ENCODE measurements around the gene CISD3.
"Not testable (repeated sequence)": the region's sequence is repeated elsewhere in the genome, so short reads cannot be mapped to it uniquely, and the experiment has no call there.

The CISD3 gene

DNA sequence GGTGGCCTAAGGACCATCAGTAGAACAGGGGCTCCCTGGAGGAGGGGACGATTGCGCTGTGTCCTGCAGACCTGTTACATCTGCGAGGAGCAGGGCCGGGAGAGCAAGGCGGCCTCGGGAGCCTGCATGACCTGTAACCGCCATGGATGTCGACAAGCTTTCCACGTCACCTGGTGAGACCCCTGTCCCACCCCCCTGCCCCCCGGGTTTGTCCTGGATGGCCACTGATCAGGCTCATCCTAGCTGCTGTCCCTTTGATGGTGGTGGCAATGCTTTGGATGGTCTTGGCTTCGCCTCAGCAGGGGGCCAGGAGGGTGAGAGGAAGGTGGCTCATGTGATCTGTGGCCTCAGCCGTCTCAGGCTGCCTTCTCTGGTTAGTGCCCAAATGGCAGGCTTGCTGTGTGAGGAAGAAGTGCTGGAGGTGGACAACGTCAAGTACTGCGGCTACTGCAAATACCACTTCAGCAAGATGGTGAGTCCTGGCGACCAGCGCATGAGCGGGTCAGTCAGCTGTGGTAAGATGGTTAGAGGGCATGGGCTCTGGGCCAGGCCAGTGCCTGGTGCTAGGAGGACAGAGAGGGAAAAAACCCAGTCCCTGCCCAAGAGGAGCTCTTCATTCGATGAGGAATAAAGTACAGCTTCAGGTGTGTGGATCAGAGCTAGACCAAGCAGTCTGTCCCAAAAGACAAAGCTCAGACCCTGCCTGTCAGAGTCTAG lies 20.9 kb upstream of the CISD3 start:
- no peak for DNase-seq

DNA sequence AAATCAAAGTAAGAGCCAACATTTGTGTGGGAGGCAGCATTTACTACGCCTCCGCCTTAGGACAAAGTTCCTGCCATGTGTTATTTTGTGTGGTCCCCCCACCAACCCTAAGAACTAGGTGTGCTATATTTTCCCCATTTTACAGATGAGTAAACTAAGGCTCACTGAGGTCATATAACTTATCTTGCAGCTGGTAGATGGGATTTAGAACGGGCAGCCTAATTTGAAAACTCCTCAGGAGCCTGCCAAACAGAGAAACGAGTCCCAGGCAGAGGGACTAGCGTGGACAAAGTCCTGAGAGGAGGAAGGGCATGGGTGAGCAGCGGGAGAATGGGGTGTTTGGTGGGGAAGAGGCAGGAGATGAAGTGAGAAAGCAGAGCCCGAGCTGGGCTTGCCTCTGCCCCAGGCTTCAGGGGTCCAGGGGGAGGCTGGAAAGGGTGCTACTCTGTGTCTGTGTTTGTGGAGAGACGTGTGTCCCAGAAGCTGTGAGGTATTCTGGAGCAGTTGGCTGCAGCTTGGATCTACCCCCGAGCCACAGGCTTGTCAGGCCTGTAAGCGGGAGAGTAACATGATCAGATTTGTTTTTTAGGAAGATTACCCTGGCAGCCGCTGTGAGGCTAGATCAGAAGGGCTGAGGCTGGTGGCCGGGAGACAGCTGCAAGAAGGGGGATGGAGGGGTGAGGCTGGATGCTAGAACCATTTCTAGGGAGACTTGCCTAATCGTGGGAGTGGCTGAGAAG lies 20.1 kb upstream of the CISD3 start:
- DNase-seq, result no peak

DNA sequence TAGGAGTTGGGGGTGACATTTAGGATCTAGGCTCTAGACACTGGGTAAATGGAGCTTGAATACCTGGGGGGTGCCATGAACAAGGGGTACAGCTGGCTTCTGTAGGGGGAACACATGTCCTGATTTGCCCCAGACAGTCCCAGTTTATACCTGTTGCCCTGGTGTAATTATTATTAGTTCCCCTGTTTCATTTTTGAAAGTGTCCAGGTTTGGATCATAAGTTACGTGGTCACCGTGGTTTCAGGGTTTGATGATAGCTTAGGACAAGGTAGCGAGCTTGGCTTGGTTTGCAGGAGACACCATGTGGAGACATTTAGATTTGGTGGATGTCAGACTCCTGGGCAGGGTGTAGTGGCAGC lies 19.6 kb upstream of the CISD3 start:
- DNase-seq, result no peak

DNA sequence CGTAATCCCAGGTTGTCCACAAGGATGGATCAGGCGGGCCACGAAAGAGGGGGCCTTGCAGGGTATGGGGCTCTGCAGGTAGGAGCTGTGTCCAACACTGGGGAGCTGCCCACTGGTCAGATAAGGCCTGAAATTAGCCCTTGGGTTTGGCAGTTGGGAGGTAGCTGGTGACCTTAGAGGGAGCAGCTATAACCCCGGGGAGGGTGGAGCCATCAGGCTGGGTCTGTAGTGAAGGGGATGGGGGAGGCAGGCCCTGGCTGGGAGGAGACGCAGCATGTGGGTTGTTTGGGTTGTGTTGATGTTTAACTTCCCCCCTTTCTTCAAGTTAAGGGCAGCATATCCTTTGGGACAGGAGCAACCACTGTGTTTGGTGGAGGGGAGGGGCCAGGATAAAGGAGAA lies 19.2 kb upstream of the CISD3 start:
- no peak for DNase-seq

DNA sequence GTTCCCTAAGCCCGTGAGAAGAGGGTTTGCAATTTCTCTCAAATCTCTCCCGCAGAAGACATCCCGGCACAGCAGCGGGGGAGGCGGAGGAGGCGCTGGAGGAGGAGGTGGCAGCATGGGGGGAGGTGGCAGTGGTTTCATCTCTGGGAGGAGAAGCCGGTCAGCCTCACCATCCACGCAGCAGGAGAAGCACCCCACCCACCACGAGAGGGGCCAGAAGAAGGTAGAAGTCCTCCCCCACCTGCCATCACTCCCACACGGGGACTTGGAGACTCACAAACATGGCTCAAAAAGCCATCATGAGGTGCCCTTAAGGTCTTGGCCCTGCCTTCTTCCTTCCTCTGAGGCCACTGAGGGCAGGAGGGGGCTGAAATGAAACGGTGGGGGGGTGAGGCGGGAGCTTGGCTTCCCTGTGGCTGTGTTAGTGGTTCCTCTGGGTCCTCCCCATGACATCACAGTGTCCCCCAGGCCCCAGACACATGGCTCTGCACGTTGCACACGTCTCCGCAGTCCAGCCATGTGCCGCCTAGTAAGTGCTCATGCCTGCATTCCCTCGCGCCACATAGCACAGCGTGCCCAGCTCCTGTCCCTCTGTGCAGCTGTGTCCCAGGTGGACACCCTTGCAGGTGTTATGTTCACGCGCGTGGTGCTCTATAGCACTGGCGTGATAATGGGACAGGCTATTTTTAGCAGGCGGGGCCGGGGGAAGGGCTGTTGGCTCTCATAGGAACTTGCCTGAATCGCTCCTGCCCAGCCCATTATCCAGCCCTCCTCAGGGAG lies 18.2 kb upstream of the CISD3 start:
- no peak for DNase-seq

DNA sequence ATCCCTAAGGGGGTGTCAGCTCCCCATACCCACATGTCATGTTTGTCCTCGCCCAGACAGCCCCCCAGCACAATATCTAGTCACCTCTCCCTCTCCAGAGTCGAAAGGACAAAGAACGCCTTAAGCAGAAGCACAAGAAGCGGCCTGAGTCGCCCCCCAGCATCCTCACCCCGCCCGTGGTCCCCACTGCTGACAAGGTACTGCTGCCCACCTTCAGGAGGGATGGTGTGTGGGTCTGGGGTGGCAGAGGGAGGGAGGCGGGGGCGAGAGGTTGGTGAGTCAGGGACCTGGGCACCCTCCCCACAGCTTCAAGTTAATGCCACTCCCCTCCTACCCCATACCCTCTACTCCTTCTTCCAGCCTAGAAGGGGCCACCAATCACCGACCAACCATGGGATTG lies 17.5 kb upstream of the CISD3 start:
- no peak for DNase-seq

DNA sequence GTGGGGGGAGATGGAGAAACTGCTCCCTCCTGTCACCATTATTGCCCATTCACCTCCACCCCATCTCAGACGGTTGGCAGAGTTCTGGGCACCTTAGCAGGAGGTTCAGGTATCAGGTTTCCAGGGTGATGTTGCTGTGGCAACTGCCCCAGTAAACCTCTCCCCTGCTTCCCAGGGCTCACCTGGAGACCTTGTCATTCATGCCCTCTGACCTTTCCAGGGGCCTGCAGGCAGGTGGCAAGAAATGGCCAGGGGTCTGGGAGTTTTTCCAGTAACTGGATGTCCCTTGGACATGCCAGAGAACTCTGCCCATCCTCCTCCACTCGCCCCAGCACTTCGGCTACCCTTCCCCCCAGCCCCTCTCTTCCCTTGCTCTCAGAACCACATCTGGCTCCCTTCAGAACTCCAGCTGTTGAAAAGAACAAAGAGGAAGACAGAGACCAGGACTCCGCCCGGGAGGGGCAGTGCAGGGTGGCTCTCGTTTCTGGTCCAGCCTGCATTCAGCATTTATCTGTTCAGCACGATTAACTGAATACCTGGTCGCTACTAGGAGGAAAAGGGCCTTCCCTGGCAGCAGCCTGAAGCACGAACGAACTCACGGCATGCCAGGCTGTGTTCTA lies 16.6 kb upstream of the CISD3 start:
- DNase-seq, result no peak

DNA sequence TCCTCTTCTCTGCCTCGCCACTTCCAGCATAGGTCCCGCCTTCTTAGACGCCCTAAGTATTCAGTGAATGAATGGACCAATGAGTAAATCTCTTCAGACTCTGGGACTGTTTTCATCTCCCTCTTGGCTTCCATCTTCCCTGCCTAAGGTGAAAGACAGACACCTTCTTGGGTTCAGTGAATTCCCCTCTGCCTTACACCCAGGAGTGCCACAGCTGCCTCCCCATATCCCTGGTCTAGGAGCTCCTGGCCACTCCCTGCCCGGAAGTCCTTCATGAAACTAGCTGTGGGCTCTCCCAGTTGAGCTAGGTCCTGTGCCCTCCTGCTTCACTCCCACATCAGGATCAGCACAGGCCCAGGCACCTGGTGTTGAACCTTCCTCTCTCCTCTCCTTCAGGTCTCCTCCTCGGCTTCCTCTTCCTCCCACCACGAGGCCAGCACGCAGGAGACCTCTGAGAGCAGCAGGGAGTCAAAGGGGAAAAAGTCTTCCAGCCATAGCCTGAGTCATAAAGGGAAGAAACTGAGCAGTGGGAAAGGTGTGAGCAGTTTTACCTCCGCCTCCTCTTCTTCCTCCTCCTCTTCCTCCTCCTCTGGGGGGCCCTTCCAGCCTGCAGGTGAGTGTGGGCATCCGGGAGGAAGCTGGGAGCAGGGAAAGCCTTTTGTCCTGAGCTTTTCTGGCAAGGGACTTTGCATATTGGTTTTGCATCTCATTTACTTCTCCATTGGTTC lies 14.8 kb upstream of the CISD3 start:
- DNase-seq, result no peak

DNA sequence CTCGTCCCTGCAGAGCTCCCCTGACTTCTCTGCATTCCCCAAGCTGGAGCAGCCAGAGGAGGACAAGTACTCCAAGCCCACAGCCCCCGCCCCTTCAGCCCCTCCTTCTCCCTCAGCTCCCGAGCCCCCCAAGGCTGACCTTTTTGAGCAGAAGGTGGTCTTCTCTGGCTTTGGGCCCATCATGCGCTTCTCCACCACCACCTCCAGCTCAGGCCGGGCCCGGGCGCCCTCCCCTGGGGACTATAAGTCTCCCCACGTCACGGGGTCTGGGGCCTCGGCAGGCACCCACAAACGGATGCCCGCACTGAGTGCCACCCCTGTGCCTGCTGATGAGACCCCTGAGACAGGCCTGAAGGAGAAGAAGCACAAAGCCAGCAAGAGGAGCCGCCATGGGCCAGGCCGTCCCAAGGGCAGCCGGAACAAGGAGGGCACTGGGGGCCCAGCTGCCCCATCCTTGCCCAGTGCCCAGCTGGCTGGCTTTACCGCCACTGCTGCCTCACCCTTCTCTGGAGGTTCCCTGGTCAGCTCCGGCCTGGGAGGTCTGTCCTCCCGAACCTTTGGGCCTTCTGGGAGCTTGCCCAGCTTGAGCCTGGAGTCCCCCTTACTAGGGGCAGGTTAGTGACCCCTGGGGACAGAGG lies 13.7 kb upstream of the CISD3 start:
- DNase-seq, result no peak

DNA sequence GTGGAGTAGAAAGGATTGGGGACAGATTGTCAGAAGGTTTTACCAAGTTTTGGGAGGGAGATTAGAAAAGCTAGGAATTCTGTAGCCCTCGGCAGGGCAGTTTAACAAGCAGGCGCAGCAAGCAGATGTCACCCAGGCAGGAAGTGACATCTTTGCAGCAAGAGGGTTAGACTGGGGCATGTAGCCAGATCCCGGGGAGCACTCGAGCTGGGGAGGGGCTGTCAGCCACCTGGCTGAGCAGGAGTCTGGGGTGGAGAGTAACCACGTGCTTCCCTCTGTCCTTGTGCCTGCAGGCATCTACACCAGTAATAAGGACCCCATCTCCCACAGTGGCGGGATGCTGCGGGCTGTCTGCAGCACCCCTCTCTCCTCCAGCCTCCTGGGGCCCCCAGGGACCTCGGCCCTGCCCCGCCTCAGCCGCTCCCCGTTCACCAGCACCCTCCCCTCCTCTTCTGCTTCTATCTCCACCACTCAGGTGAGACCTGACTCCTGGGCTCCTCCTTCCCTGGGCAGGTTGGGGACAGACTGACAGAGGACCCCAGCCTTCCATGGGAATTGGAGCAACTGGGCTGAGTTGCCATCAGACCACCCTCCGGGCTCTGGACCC lies 12.9 kb upstream of the CISD3 start:
- no peak for DNase-seq

DNA sequence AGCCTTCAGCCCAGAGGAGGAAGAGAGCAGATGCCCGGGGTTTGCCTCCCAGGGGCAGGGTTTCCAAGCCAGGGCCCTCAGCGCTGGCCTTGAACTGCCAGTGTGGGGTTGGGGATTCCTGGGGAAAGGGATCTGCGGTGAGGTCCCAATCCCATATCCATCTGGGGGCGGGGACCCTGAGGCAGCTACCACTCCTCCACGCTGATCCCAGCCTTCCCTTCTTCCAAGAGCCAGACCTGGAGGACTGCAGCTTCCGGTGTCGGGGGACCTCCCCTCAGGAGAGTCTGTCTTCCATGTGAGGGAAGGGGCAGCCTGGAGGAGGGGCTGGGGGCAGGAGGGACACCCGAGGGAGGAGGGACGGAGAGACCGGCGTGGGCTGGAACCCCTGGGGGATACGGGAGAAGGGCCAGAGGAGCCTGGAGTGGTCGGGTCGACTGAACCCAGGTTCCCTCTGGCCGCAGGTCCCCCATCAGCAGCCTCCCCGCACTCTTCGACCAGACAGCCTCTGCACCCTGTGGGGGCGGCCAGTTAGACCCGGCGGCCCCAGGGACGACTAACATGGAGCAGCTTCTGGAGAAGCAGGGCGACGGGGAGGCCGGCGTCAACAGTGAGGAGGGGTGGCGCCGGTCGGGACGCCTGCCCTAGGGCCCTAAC lies 10.7 kb upstream of the CISD3 start:
- no peak for DNase-seq

DNA sequence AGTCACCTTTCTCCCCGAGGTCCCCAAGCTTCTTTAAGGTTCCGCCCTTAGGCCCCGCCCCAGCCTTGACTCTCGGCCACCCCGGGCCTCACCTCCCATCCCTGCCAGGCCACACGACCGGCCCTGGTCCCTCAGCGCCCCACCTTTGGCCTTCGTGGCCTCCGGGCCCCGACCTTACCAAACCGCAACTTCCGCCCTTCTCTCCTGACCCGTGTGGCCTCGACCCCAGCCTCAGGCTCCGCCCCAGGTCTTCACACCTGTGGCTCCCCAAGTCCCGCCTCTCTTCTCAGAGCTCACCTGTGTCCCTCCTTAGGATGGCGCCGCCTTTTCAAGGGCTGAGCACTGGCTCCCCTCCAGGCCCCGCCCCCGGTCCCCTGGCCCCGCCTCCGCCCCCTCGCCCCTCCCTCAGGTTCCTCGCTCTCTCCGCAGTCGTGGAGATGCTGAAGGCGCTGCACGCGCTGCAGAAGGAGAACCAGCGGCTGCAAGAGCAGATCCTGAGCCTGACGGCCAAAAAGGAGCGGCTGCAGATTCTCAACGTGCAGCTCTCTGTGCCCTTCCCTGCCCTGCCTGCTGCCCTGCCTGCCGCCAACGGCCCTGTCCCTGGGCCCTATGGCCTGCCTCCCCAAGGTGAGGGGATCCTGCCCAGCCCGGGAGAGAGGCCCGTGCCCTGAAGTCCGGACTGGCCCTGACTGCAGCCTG lies 10.0 kb upstream of the CISD3 start:
- DNase-seq, result no peak

DNA sequence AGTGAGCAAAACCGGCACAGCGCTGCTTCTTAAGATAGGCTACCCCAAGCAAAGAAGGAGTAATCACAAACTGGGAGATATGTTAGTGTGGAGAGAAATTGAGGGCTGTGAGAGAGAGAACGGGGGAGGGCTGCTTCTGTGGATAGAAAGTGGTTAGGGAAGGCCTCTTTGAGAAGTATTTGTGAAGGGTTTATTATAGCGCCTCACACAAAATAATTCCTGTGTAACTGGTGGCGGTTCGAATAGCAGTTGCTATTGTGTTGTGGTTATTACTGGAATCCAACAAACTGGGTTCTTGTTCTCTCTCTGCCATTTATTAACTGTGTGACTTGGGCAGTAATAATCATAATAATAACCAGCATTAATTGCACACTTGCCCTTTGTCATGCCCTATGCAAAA lies 9.2 kb upstream of the CISD3 start:
- no peak for DNase-seq

DNA sequence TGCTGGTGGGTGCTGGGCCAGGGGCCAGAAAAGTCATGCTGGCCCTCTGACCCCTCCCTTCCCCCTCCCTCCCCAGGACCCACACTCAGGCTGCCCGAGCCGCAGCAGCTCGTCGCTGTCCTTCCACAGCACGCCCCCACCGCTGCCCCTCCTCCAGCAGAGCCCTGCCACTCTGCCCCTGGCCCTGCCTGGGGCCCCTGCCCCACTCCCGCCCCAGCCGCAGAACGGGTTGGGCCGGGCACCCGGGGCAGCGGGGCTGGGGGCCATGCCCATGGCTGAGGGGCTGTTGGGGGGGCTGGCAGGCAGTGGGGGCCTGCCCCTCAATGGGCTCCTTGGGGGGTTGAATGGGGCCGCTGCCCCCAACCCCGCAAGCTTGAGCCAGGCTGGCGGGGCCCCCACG lies 8.3 kb upstream of the CISD3 start:
- DNase-seq, result no peak

DNA sequence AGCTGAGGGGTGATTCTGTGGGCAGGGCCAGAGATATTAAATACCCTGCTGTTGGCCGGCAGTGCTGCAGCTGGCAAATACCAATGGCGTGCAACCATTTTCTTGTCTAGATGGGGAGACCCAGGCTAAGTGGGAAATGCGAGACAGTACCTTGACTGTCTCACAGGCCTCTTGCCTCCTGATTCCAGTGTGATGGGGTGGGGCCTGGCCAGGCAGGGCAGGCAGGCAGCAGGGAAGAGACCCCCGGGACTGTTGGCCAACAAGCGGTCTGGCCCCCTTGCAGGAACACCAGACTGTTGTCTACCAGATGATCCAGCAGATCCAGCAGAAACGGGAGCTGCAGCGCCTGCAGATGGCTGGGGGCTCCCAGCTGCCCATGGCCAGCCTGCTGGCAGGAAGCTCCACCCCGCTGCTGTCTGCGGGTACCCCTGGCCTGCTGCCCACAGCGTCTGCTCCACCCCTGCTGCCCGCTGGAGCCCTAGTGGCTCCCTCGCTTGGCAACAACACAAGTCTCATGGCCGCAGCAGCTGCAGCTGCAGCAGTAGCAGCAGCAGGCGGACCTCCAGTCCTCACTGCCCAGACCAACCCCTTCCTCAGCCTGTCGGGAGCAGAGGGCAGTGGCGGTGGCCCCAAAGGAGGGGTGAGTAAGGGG lies 5.7 kb upstream of the CISD3 start:
- DNase-seq, result peak; percentile 89

DNA sequence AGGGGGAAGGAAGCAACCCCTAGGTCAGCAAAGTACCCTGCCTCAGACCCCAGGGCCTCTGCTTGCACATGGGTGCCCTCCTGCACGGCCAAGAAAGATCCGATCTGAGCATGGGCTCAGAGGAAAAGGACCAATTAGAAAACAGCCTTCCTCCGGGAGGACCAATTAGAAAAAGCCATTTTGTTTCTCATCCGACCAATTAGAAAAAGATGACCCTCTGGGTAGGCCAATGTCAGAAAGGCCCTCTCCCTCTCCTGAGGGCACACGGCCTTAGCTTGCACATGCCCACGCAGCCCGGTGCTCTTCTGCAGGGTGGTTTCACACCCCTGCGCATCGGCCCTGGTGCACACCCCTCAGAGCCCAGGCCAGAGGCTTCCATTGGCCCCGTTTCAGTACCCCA lies 5.1 kb upstream of the CISD3 start:
- DNase-seq, result peak; percentile 72

DNA sequence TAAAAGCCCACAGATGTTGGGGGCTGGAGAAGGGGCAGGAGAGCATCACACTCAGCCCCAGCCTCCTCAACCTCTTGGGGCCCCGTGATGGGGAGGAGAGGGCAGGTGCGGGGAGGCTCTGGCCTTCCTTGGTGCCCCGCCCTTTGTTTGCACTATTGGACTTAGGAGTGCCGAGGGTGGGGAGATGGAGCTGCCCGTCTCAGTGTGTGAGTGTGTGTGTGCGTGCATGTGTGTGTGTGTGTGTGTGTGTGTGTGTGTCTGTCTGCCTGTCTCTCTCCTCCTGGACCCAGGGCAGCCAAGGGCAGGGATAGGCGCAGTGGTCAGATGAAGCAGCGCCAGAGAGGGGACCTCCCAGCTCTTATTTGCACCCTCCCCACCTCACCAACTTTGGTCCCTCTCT lies 4.0 kb upstream of the CISD3 start:
- DNase-seq, result not testable (repeated sequence)

DNA sequence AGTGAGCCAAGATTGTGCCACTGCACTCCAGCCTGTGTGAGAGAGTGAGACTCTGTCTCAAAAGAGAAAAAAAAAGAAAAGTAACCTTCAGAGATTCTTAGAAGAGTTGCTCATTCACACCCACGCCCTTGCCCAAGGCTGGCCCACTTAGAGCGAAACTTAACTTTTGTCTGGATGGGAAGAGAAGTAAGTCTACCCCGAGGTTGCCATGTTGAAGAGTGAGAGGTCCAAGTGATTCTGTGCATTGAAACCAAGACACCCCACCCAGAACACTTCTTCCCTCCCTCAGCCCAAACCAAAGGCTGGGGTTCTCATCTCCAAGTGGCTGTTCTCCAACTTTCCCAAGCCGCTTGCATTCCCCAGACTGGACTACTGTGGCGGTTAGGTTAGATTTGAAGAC lies 2.4 kb upstream of the CISD3 start:
- DNase-seq, result no peak

DNA sequence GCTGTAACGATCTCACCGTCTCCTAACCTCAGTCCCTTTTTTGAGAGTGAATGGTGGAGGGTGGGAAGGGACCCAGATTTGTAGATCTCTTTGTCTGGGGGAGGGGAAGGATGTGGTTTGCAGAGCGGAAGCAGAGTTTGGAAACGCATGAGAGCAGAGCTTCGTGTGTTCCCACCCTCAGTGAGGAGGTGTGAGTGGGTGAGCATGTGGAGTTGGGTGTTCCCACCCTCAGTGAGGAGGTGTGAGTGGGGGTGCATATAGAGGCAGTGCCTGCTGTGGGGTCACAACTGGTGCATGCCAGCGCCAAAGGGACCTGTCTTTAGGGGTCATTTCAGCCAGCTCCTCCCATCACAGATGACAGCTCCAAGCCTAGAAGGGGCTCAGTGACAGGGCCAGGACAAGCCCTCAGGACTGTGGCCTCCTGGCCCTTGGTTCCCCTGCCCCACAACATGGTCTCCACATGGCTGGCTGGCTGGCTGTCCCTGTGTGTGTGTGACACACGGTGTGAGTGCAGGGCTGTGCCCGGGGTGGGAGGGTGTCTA lies 1.8 kb upstream of the CISD3 start:
- no peak for DNase-seq

DNA sequence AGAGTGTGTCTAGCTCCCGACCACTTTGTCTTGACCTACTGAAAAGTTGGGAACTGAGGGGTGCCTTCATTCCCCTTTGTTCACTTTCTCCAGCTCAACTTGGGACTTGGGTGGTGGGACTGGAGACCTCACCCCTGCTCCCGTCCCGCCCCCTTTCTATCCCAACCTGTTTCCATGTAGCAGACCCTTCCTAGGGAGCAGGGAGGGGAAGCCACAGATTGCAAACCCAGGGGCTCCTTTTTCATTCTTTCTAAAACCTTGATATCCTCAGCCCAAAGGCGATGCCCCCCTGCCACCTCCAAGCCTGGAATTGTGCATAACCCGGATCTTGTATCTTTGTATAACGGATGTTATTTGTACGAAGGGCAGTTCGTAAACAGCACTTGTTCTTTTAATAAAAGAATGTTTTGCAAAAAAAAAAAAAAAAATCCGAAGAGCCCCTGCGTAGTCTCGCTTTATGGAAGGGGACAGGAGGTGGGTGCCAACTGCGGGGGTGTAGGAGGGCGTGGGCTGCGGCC lies 714 bp upstream of the CISD3 start:
- no peak for DNase-seq

All from SHP77 treated with DMSO at 0.1 percent for 48 hours (cell line).